ENCODE measurements around the gene TMPRSS9. TPM values are rescaled to one million over a fixed set of nuclear protein-coding genes. Genes with fewer than 3 reads are reported as not detected.

Gene TMPRSS9
- total RNA-seq, 1 donor from 2014 or later = not detected

DNA sequence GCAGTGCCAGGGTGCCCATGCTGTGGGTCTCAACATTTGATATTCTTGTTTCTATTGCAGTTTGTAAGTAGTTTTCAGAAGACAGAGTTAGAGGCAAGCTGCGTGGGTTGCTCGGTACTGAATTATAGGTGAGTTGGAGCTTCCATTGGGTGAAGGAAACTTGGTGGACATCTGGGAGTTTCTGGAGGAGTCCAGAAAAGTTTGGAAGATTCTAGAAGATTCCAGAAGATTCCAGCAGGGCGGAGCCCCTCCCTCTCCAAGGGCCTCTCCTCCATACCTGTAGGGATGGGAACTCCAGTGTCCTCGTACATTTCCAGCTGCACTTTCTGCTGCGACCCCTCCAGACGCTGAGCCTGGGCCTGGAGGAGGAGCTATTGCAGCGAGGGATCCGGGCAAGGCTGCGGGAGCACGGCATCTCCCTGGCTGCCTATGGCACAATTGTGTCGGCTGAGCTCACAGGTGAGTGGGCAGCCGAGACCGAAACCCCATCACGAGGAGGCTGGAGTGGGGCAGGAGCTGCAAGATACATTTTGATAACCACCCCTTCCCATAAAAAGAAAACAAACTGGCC lies 38.8 kb downstream of the TMPRSS9 start:
- no peaks in the 10 kb centered on the region for H3K4me1 Mint-ChIP-seq (ENCODE audit: low read depth)
- no peaks in the 10 kb centered on the region for H3K36me3 Mint-ChIP-seq (ENCODE audit: insufficient read depth)
- H3K27me3 Mint-ChIP-seq = no peaks in the 10 kb centered on the region

DNA sequence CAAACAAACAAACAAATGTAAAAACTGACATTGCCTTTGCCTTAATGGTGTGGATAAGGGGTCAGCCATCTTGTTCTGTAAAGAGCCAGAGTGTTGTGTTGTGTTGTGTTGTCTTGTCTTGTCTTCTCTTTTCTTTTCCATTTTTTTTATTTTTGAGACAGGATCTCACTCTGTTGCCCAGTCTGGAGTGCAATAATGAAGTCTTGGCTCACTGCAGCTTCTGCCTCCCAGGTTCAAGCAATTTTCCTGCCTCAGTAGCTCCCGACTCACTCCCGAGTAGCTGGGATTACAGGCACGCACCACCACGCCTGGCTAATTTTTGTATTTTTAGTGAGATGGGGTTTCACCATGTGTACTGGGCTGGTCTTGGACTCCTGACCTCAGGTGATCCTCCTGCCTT lies 39.5 kb downstream of the TMPRSS9 start:
- no peaks in the 10 kb centered on the region for H3K36me3 Mint-ChIP-seq (ENCODE audit: insufficient read depth)
- no peak overlapping the region for H3K4me3 Mint-ChIP-seq (ENCODE audit: low read depth)
- peaks cover 4% of the 10 kb centered on the region for H3K9me3 Mint-ChIP-seq (ENCODE audit: low read depth)
- TF ChIP-seq, protein P1, sequence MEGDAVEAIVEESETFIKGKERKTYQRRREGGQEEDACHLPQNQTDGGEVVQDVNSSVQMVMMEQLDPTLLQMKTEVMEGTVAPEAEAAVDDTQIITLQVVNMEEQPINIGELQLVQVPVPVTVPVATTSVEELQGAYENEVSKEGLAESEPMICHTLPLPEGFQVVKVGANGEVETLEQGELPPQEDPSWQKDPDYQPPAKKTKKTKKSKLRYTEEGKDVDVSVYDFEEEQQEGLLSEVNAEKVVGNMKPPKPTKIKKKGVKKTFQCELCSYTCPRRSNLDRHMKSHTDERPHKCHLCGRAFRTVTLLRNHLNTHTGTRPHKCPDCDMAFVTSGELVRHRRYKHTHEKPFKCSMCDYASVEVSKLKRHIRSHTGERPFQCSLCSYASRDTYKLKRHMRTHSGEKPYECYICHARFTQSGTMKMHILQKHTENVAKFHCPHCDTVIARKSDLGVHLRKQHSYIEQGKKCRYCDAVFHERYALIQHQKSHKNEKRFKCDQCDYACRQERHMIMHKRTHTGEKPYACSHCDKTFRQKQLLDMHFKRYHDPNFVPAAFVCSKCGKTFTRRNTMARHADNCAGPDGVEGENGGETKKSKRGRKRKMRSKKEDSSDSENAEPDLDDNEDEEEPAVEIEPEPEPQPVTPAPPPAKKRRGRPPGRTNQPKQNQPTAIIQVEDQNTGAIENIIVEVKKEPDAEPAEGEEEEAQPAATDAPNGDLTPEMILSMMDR (IDR thresholded peaks at IDR 0.05; ENCODE audit: unreplicated experiment) = no peak
- DNase-seq (ENCODE audit: low spot score, unreplicated experiment) = no peak
- no peaks in the 10 kb centered on the region for H3K4me1 Mint-ChIP-seq (ENCODE audit: low read depth)
- no peaks in the 10 kb centered on the region for H3K27me3 Mint-ChIP-seq
- H3K27ac Mint-ChIP-seq = no peak overlapping the region

More for the DNA sequence above, 38.8 kb downstream of the TMPRSS9 start:
- TF ChIP-seq, protein P1 (IDR thresholded peaks at IDR 0.05; ENCODE audit: unreplicated experiment) = no peak
- Mint-ChIP-seq H3K27ac (no peak overlapping the region), H3K9me3 (ENCODE audit: low read depth) (peaks cover 4% of the 10 kb centered on the region), H3K4me3 (ENCODE audit: low read depth) (no peak overlapping the region)
- DNase-seq (ENCODE audit: low spot score, unreplicated experiment) = no peak

DNA sequence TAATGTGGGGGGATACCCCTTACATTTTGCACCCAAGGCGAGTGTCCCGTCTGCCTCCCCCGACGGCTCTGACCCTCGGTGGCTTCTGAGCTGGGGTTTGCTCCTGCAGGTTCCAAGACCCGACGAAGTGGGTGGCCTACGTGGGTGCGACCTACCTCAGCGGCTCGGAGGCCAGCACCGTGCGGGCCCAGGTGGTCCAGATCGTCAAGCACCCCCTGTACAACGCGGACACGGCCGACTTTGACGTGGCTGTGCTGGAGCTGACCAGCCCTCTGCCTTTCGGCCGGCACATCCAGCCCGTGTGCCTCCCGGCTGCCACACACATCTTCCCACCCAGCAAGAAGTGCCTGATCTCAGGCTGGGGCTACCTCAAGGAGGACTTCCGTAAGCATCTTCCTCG lies 48.2 kb downstream of the TMPRSS9 start:
- Mint-ChIP-seq H3K4me1 (ENCODE audit: low read depth) (no peaks in the 10 kb centered on the region), H3K4me3 (ENCODE audit: low read depth) (no peak overlapping the region), H3K9me3 (ENCODE audit: low read depth) (peaks cover 10% of the 10 kb centered on the region), H3K27ac (no peak overlapping the region), H3K36me3 (ENCODE audit: insufficient read depth) (peaks cover 2% of the 10 kb centered on the region), H3K27me3 (peaks cover 22% of the 10 kb centered on the region)
- no peak for DNase-seq (ENCODE audit: low spot score, unreplicated experiment)
- TF ChIP-seq, protein P1 (IDR thresholded peaks at IDR 0.05; ENCODE audit: unreplicated experiment) = no peak

DNA sequence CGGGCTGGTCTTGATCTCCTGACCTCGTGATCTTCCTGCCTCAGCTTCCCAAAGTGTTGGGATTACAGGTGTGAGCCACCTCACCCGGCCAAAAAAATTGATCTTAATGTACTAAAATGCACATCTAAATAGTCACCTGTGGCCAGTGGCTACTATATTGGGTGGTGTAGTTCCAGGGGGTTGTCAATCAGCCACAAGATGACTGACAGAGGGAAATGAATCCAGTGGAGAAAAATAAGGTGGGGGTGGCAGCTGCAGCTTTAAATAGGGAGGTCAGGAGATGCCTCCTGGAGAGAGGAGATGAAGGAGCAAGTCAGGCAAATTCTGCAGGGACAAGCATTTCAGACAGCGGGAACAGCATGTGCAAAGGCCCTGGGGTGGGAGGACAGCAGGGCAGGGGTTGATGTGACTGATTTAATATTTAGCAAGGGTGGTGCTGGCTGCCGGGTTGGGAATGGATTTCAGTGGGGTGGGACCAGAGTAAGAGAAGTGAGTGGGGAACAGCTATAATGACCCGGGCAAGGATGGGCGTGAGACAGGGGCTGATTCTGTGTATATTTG lies 49.4 kb downstream of the TMPRSS9 start:
- Mint-ChIP-seq H3K9me3 (ENCODE audit: low read depth) (peaks cover 9% of the 10 kb centered on the region), H3K4me1 (ENCODE audit: low read depth) (no peaks in the 10 kb centered on the region), H3K36me3 (ENCODE audit: insufficient read depth) (peaks cover 2% of the 10 kb centered on the region), H3K27ac (no peak overlapping the region), H3K27me3 (peaks cover 23% of the 10 kb centered on the region), H3K4me3 (ENCODE audit: low read depth) (no peak overlapping the region)
- TF ChIP-seq, protein P1 (IDR thresholded peaks at IDR 0.05; ENCODE audit: unreplicated experiment) = no peak
- no peak for DNase-seq (ENCODE audit: low spot score, unreplicated experiment)

DNA sequence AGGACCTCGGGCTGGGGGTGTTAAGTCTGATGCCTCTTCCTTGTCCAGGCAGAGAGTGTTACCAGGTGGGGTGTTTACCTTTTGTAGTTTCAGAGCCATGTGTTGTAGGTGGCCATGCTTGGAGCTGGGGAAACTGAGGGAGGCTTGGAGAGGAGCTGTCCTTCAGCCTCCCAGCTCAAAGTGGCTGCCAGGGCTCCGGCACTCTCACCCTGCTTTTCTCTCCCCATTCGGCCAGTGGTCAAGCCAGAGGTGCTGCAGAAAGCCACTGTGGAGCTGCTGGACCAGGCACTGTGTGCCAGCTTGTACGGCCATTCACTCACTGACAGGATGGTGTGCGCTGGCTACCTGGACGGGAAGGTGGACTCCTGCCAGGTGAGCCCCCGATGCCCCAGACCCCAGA lies 50.0 kb downstream of the TMPRSS9 start:
- no peak overlapping the region for H3K27ac Mint-ChIP-seq
- TF ChIP-seq, protein P1 (IDR thresholded peaks at IDR 0.05; ENCODE audit: unreplicated experiment) = no peak
- peaks cover 2% of the 10 kb centered on the region for H3K36me3 Mint-ChIP-seq (ENCODE audit: insufficient read depth)
- peaks cover 23% of the 10 kb centered on the region for H3K27me3 Mint-ChIP-seq
- DNase-seq (ENCODE audit: low spot score, unreplicated experiment) = no peak
- H3K4me3 Mint-ChIP-seq (ENCODE audit: low read depth) = no peak overlapping the region
- H3K9me3 Mint-ChIP-seq (ENCODE audit: low read depth) = peaks cover 9% of the 10 kb centered on the region
- no peaks in the 10 kb centered on the region for H3K4me1 Mint-ChIP-seq (ENCODE audit: low read depth)
